Skeletal muscle satellite cell (primary cell): Measurements from ENCODE around the gene R3HDM4.

Experiments
- H3K27me3 ChIP-seq: 2 replicates; pipeline ENCODE4 v1.7.0; 2013; ENCODE audit warnings: low read length; ENCODE audit not compliant: control insufficient read depth, insufficient read depth
- H3K36me3 ChIP-seq: 2 replicates; pipeline ENCODE4 v1.7.0; 2013; ENCODE audit warnings: mild to moderate bottlenecking, control low read depth, low read length; ENCODE audit not compliant: insufficient read depth
- H3K4me1 ChIP-seq: 2 replicates; pipeline ENCODE4 v1.7.0; 2013; ENCODE audit warnings: low read length; ENCODE audit not compliant: control insufficient read depth, insufficient read depth
- H3K4me2 ChIP-seq: 2 replicates; pipeline ENCODE4 v1.7.0; 2013; ENCODE audit warnings: mild to moderate bottlenecking, low read length
- H3K4me3 ChIP-seq: 2 replicates; pipeline ENCODE4 v1.7.0; 2013; ENCODE audit warnings: low read length
- H3K9ac ChIP-seq: 2 replicates; pipeline ENCODE4 v1.7.0; 2013; ENCODE audit warnings: mild to moderate bottlenecking, low read depth, low read length, moderate library complexity
- H3K9me3 ChIP-seq: replicated peaks from 2 replicates; pipeline ENCODE4 v1.7.0; 2013; ENCODE audit warnings: mild to moderate bottlenecking, control low read depth, low read length

R3HDM4 gene

GRCh38 chr19:926589-927350 is 13.8 kb upstream of the R3HDM4 start:
- Histone ChIP-seq H3K4me1 (peaks cover 7% of the 10 kb centered on the region), H3K36me3 (peaks cover 7% of the 10 kb centered on the region), H3K4me2 (peak overlapping the region; percentile 89), H3K27me3 (no peaks in the 10 kb centered on the region), H3K9me3 (no peaks in the 10 kb centered on the region), H3K9ac (peak overlapping the region; percentile 86), H3K4me3 (peak overlapping the region; percentile 93)

GRCh38 chr19:926323-926588 is 13.2 kb upstream of the R3HDM4 start:
- Histone ChIP-seq H3K36me3 (peaks cover 7% of the 10 kb centered on the region), H3K9me3 (no peaks in the 10 kb centered on the region), H3K9ac (peak overlapping the region; percentile 86), H3K4me2 (peak overlapping the region; percentile 89), H3K4me1 (peaks cover 8% of the 10 kb centered on the region), H3K4me3 (peak overlapping the region; percentile 93), H3K27me3 (peaks cover 1% of the 10 kb centered on the region)

GRCh38 chr19:925526-926322 is 12.7 kb upstream of the R3HDM4 start, which contains the start of gene ARID3A:
ARID3A (plus strand) TSS chr19:926035; CDS start chr19:929529, 3,494 bp downstream.
- peak within 1 kb of the TSS; percentile 93 for H3K4me3 ChIP-seq
- H3K36me3 ChIP-seq: peaks cover 7% of the 10 kb centered on the region
- H3K4me2 ChIP-seq: peak within 1 kb of the TSS; percentile 89
- peak within 1 kb of the TSS; percentile 86 for H3K9ac ChIP-seq
- peaks cover 7% of the 10 kb centered on the region for H3K27me3 ChIP-seq
- H3K9me3 ChIP-seq: no peaks in the 10 kb centered on the region
- H3K4me1 ChIP-seq: peaks cover 8% of the 10 kb centered on the region

- Histone ChIP-seq H3K4me2 (peak overlapping the region; percentile 89), H3K4me1 (peaks cover 8% of the 10 kb centered on the region), H3K4me3 (peak overlapping the region; percentile 93), H3K36me3 (peaks cover 7% of the 10 kb centered on the region), H3K9me3 (no peaks in the 10 kb centered on the region), H3K27me3 (peaks cover 9% of the 10 kb centered on the region), H3K9ac (peak overlapping the region; percentile 85)
Observed at GRCh38 chr19:925087-925525, 12.1 kb upstream of the R3HDM4 start.

GRCh38 chr19:924553-925086 is 11.6 kb upstream of the R3HDM4 start:
- Histone ChIP-seq H3K4me3 (peak overlapping the region; percentile 93), H3K4me1 (peaks cover 8% of the 10 kb centered on the region), H3K27me3 (peaks cover 13% of the 10 kb centered on the region), H3K4me2 (peak overlapping the region; percentile 89), H3K9me3 (no peaks in the 10 kb centered on the region), H3K36me3 (peaks cover 4% of the 10 kb centered on the region), H3K9ac (peak overlapping the region; percentile 85)

- peaks cover 19% of the 10 kb centered on the region for H3K4me1 ChIP-seq
- H3K4me3 ChIP-seq: no peak overlapping the region
- no peak overlapping the region for H3K9ac ChIP-seq
Observed at GRCh38 chr19:920051-920864, 7.2 kb upstream of the R3HDM4 start.

GRCh38 chr19:919199-920050 is 6.4 kb upstream of the R3HDM4 start:
- no peaks in the 10 kb centered on the region for H3K36me3 ChIP-seq
- no peak overlapping the region for H3K4me2 ChIP-seq
- H3K4me3 ChIP-seq: no peak overlapping the region
- no peak overlapping the region for H3K9ac ChIP-seq
- H3K27me3 ChIP-seq: peaks cover 34% of the 10 kb centered on the region
- no peaks in the 10 kb centered on the region for H3K9me3 ChIP-seq
- peaks cover 13% of the 10 kb centered on the region for H3K4me1 ChIP-seq

More at GRCh38 chr19:920051-920864, 7.2 kb upstream of the R3HDM4 start:
- H3K9me3 ChIP-seq: no peaks in the 10 kb centered on the region
- H3K36me3 ChIP-seq: no peaks in the 10 kb centered on the region
- peak overlapping the region; percentile 63 for H3K4me2 ChIP-seq
- H3K27me3 ChIP-seq: peaks cover 34% of the 10 kb centered on the region

GRCh38 chr19:918481-919198 is 5.6 kb upstream of the R3HDM4 start:
- H3K4me3 ChIP-seq: no peak overlapping the region
- H3K27me3 ChIP-seq: peaks cover 34% of the 10 kb centered on the region
- H3K4me2 ChIP-seq: no peak overlapping the region
- H3K9ac ChIP-seq: no peak overlapping the region
- H3K9me3 ChIP-seq: no peaks in the 10 kb centered on the region
- H3K36me3 ChIP-seq: no peaks in the 10 kb centered on the region
- peaks cover 15% of the 10 kb centered on the region for H3K4me1 ChIP-seq

- H3K36me3 ChIP-seq: no peaks in the 10 kb centered on the region
- no peak overlapping the region for H3K9ac ChIP-seq
- H3K4me3 ChIP-seq: no peak overlapping the region
- H3K27me3 ChIP-seq: peaks cover 34% of the 10 kb centered on the region
- no peaks in the 10 kb centered on the region for H3K9me3 ChIP-seq
- no peak overlapping the region for H3K4me2 ChIP-seq
- peaks cover 17% of the 10 kb centered on the region for H3K4me1 ChIP-seq
Observed at GRCh38 chr19:918152-918437, 5.1 kb upstream of the R3HDM4 start.
